GM12878 (cell line): ENCODE measurements around the gene FGD6. TPM values are rescaled to one million over a fixed set of nuclear protein-coding genes. Genes with fewer than 3 reads are reported as not detected.

Experiments used
- ATAC-seq: fragments of 200-7000 bp; cut with Tn5 transposase; 3 replicates; pipeline ENCODE4 v1.9.1; 2020; ENCODE audit warnings: mild to moderate bottlenecking, moderate library complexity
- BruUV-seq: library from RNA; stranded (reverse); fragments of 400-500 nt; replicated peaks from 2 replicates; lab custom pipeline; 2021; lab: Mats Ljungman, UMichigan
- CTCF ChIA-PET: fragments of 300-600 bp; sonication (Branson Sonifier 250); formaldehyde crosslinking; extraction: SDS; loops from one replicate; lab custom pipeline; 2021; ENCODE audit warnings: inconsistent platforms; lab: Yijun Ruan, JAX
- POLR2A ChIA-PET: fragments of 350-600 bp; formaldehyde crosslinking; extraction: SDS; loops from one replicate; lab custom pipeline; 2021; ENCODE audit warnings: inconsistent platforms; lab: Charles Lee
- RAD21 ChIA-PET: fragments of 300-600 bp; sonication (Branson Sonifier 250); formaldehyde crosslinking; loops from one replicate; lab custom pipeline; 2023; ENCODE audit warnings: antibody characterized with exemption; ENCODE audit not compliant: unreplicated experiment; lab: Charles Lee
- SMC1A ChIA-PET: fragments of 300-600 bp; sonication (Branson Sonifier 250); formaldehyde crosslinking; loops from one replicate; lab custom pipeline; 2023; ENCODE audit not compliant: unreplicated experiment, uncharacterized antibody; lab: Charles Lee
- DNase-seq: peaks from one replicate; pipeline ENCODE4 v3.0.0-alpha.2; 2011; ENCODE audit warnings: low read depth, low spot score
- FAIRE-seq: peaks from 3 replicates; lab custom pipeline; 2011; peaks lifted over from hg19 to GRCh38; lab: Jason Lieb, UNC
- H2AFZ ChIP-seq: 2 replicates; pipeline ENCODE4 v1.6.0; 2011; ENCODE audit warnings: low read depth, low read length, control low read depth; ENCODE audit not compliant: control insufficient read depth
- H3K27ac ChIP-seq: 2 replicates; pipeline ENCODE4 v1.5.1; 2011; ENCODE audit warnings: control low read depth; ENCODE audit not compliant: control insufficient read depth, insufficient read depth
- H3K27me3 ChIP-seq, 2 experiments: replicated peaks in 1 of 2; 2 replicates each; pipeline versions ENCODE4 v1.6.0 to v1.6.1; 2011; ENCODE audit warnings: low read length in 1 of 2; ENCODE audit not compliant: control insufficient read depth in 2 of 2, insufficient read depth in 2 of 2
- H3K36me3 ChIP-seq, 2 experiments: 2 replicates each; pipeline ENCODE4 v1.5.1; 2011; ENCODE audit warnings: low read length in 1 of 2; ENCODE audit not compliant: control insufficient read depth in 2 of 2, insufficient read depth in 2 of 2
- H3K4me1 ChIP-seq: 2 replicates; pipeline ENCODE4 v1.6.1; 2011; ENCODE audit warnings: mild to moderate bottlenecking, low read length, moderate library complexity, mixed read lengths; ENCODE audit not compliant: control insufficient read depth, insufficient read depth
- H3K4me2 ChIP-seq: 2 replicates; pipeline ENCODE4 v1.6.0; 2011; ENCODE audit warnings: control low read depth; ENCODE audit not compliant: control insufficient read depth, insufficient read depth
- H3K4me3 ChIP-seq: fragments of 200-600 bp; sonication (generic); 2 replicates; pipeline ENCODE4 v1.5.1; 2016
- H3K79me2 ChIP-seq: 2 replicates; pipeline ENCODE4 v1.6.0; 2011; ENCODE audit warnings: low read length; ENCODE audit not compliant: control insufficient read depth, insufficient read depth
- H3K9ac ChIP-seq: 2 replicates; pipeline ENCODE4 v1.8.0; 2011; ENCODE audit warnings: low read length, control low read depth, mixed read lengths; ENCODE audit not compliant: control insufficient read depth, insufficient read depth
- H3K9me3 ChIP-seq: replicated peaks from 3 replicates; pipeline ENCODE4 v1.5.1; 2011; ENCODE audit warnings: mild to moderate bottlenecking, low read length; ENCODE audit not compliant: control insufficient read depth, insufficient read depth
- H4K20me1 ChIP-seq: 2 replicates; pipeline ENCODE4 v1.6.0; 2011; ENCODE audit not compliant: control insufficient read depth, insufficient read depth
- ATF2 ChIP-seq: IDR thresholded peaks from 2 replicates; pipeline ENCODE4 v1.6.1; 2012; ENCODE audit warnings: low read length, inconsistent platforms
- BRCA1 ChIP-seq: IDR thresholded peaks from 2 replicates; pipeline ENCODE4 v1.6.1; 2011; ENCODE audit warnings: low read depth, low read length, improper control_type of control experiment
- CHD1 ChIP-seq: IDR thresholded peaks from 2 replicates; pipeline ENCODE4 v1.6.1; 2012; ENCODE audit warnings: low read depth, low read length, improper control_type of control experiment
- CHD2 ChIP-seq: IDR thresholded peaks from 2 replicates; pipeline ENCODE4 v1.6.1; 2011; ENCODE audit warnings: low read depth, low read length, improper control_type of control experiment, borderline replicate concordance
- HDAC2 ChIP-seq: fragments of 200-600 bp; sonication (generic); IDR thresholded peaks from 2 replicates; pipeline ENCODE4 v1.6.1; 2017
- MEF2A ChIP-seq: IDR thresholded peaks from 2 replicates; pipeline ENCODE4 v1.6.1; 2011; ENCODE audit warnings: low read depth, mild to moderate bottlenecking, low read length, moderate library complexity; ENCODE audit not compliant: insufficient read depth
- MLLT1 ChIP-seq: fragments of 450-650 bp; IDR thresholded peaks from 2 replicates; pipeline ENCODE4 v1.6.1; 2016; ENCODE audit warnings: mild to moderate bottlenecking
- SMAD1 ChIP-seq: fragments of 450-650 bp; IDR thresholded peaks from 2 replicates; pipeline ENCODE4 v1.6.1; 2018; ENCODE audit warnings: mild to moderate bottlenecking, low read depth; ENCODE audit not compliant: partially characterized antibody
- TCF12 ChIP-seq: IDR thresholded peaks from 2 replicates; pipeline ENCODE4 v1.6.1; 2011; ENCODE audit warnings: low read depth, mild to moderate bottlenecking, low read length
- WGBS: methylation state at CpG from one replicate; pipeline ENCODE4 v1.1.6; 2016; ENCODE audit warnings: low lambda C conversion rate; ENCODE audit not compliant: insufficient replicate concordance, insufficient coverage; ENCODE audit errors: missing lambda C conversion rate; 5-methylcytosine and 5-hydroxymethylcytosine counted together
- in situ Hi-C: fragments of 300-500 bp; cut with MboI; formaldehyde crosslinking; loops from 9 replicates; pipeline ENCODE4 v1.14.3; 2018; ENCODE audit warnings: mixed read lengths
- intact Hi-C: fragments of 100-400 bp; cut with micrococcal nuclease; formaldehyde crosslinking; loops from one replicate; pipeline ENCODE4 v1.14.2; 2022; ENCODE audit not compliant: unreplicated experiment
- polyA plus RNA-seq, 11 experiments: library from polyadenylated mRNA; depleted of rRNA in 4 of 11; unstranded in 6 of 11; stranded (reverse) in 5 of 11; fragments of >200 nt; fragmentation: Nextera tagmentation in 4 of 11; fragmentation: Illumina TruSeq in 1 of 11; extraction: Ambion mirVana in 4 of 11; extraction: Trizol in 1 of 11; gene quantifications; 1 replicate in 1 of 11; 2 replicates in 10 of 11; pipeline versions ENCODE4 v1.2.1 to v1.2.3, GENCODE V29; 2011 to 2016; ENCODE audit warnings: inconsistent platforms in 2 of 11, missing spikeins in 2 of 11, low read depth in 1 of 11
- total RNA-seq, 4 experiments: library from RNA; depleted of rRNA in 3 of 4; stranded (reverse); fragments of >200 nt in 3 of 4; fragmentation: Illumina TruSeq in 1 of 4; extraction: Trizol in 1 of 4; gene quantifications; 2 replicates each; pipeline versions ENCODE4 v1.2.1 to v1.2.3, GENCODE V29; 2013 to 2021

Gene FGD6
- total and polyA plus RNA-seq, 10 of the 15 experiments (the other 5 are each of a cell fraction or from before 2014, with no cell fraction given) = 2.4 to 15.5 (median 8.9) TPM

- no peak overlapping the region for H3K9ac ChIP-seq
- H3K27me3 ChIP-seq = no peaks in the 10 kb centered on the region
- RAD21 ChIA-PET = no interaction called here
- H2AFZ ChIP-seq = no peak overlapping the region
- 69% methylated on average over 3 of the region's 3 CpGs for WGBS
- CTCF ChIA-PET = interaction anchor here (1.0 to 1.9 kb wide), 3 partner anchors 8 to 375 kb away, joined by 3 to 7 read pairs (median 4); no protein-coding TSS in a partner anchor
- TF ChIP-seq CHD1 = no peak
- TF ChIP-seq HDAC2 = no peak
- TF ChIP-seq TCF12 = no peak
- no peak for TF ChIP-seq SMAD1
- no peak for TF ChIP-seq MEF2A
- TF ChIP-seq ATF2 = no peak
- TF ChIP-seq MLLT1 = no peak
- no peak for TF ChIP-seq CHD2
- TF ChIP-seq BRCA1 = no peak
- POLR2A ChIA-PET = no interaction called here
- H3K4me2 ChIP-seq = no peak overlapping the region
- intact Hi-C loops = no loop called here
- H3K9me3 ChIP-seq = no peaks in the 10 kb centered on the region
- in situ Hi-C loops = no loop called here
- ATAC-seq = no peak
- H3K4me3 ChIP-seq = no peak overlapping the region
- no peak for FAIRE-seq
- SMC1A ChIA-PET = no interaction called here
- no peak overlapping the region for H3K27ac ChIP-seq
- no peaks in the 10 kb centered on the region for H3K79me2 ChIP-seq
- H3K36me3 ChIP-seq = no peaks in the 10 kb centered on the region
- H4K20me1 ChIP-seq = no peaks in the 10 kb centered on the region
- H3K4me1 ChIP-seq = no peaks in the 10 kb centered on the region
- BruUV-seq = no TSS peak
- DNase-seq = no peak
Measured at GRCh38 chr12:95158919-95159318, 58.3 kb downstream of the FGD6 start.
